Retina (tissue), 1 donor: Measurements from ENCODE around the gene NUP214.
"Not testable (repeated sequence)": the region's sequence is repeated elsewhere in the genome, so short reads cannot be mapped to it uniquely, and the experiment has no call there.

Experiments used
- DNase-seq: peaks from one replicate; pipeline ENCODE4 v3.0.0-alpha.2; 2016

NUP214 gene

DNA sequence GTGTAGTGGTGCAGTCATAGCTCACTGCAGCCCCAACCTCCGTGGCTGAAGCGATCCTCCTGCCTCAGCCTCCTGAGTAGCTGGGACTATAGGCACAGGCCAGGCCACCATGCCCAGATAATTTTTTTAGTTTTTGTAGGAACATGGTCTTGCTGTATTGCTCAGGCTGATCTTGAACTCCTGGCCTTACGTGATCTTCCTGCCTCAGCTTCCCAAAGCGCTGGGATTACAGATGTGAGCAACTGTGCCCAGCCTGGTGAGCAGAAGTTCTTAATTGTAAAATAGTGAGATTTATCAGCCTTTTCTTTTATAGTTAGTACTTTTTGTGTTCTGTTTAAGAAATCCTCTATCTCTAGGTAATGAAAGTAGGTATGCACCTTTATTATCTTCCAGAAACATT, 42.5 kb downstream of the NUP214 start:
- no peak for DNase-seq

- no peak for DNase-seq
Observed at GRCh38 chr9:131169563-131170240, 44.3 kb downstream of the NUP214 start.

GRCh38 chr9:131173995-131174394, 48.6 kb downstream of the NUP214 start:
- no peak for DNase-seq

DNA sequence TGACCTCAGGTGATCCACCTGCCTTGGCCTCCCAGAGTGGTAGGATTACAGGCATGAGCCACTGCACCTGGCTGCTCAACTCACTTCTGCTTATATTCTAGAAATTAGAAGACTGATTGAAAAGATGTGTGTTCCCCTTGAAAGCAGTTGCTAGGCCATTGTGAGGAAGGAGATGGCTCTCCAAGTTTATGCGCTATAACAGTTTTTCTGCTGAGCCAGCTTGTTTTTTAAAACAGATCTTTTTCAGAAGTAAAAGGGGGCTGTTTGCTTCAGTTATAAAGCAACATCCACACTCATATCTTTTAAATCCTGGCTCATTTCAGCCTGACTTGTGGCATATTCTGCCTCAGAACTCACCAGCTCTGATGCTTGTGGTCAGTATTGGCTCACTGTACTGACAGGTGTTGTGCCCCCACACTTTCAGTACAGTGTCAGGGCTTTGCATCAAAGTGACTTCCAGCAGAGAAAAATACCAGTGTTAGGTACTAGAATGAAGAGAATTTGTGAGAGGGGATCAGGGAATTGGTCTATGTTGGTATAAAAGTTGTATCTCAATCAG, 49.4 kb downstream of the NUP214 start:
- no peak for DNase-seq

DNA sequence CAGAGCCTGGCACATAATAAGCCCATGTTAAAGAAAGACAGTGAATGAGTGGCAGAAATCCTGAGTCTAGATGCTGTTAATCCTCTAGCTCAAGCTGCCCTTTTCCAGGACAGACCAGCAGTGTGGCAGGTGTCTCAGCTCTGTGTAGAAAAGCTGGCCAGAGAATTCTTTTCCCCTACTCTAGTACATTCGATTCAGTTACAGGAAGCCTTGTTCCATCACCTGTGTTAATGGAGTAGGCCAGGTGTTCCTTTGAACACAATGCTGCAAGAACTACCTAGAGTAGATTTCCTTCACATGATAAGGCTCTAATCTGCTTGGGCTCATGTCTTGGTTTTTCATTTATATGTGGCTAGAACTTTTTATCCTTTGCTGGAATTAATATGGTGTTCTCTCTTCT, 52.5 kb downstream of the NUP214 start:
- no peak for DNase-seq

DNA sequence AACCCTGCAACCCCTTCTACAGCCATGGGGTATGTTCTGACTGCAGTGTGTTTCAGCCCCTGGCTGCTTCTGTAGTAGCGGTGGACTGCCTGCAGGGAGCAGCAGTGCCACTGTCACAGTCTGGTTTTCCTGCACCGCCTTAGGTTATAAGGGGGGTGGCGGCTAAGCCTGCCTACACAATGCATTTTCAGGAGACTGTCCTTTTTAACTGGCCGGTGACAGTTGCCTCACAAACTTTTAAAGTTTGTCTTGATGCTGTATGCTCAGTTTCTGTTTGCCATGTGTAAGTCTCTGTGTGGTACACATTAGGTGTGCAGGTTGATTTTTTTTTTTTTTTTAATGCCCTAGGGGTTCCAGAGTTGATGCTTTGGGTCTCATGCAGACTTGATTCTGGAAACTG, 53.0 kb downstream of the NUP214 start:
- peak; percentile 78 for DNase-seq

- DNase-seq = no peak
Observed at GRCh38 chr9:131178926-131179325, 53.5 kb downstream of the NUP214 start.

- DNase-seq = no peak
Observed at GRCh38 chr9:131179561-131180219, 54.3 kb downstream of the NUP214 start.

DNA sequence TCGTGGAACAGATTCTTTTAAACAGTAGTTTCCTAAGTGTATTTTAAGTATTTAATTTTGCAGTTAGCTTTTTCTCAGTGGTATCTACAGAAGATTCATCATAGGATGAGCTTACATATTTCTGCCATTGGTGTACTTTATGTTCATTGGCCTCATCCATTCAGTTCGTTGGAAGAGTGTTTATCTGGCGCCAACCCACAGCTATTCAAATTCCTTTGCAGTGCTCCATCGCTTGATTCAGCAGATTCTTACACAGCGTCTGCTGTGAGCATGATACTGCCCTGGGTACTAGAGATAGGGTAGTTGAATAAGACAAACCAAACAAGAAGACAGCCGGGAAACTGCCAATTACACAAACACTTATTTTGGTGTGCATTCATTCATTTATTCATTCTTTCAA, 55.1 kb downstream of the NUP214 start:
- DNase-seq = no peak

- peak; percentile 13 for DNase-seq
Observed at GRCh38 chr9:131181091-131181681, 55.8 kb downstream of the NUP214 start.

- DNase-seq = no peak
Observed at GRCh38 chr9:131185924-131186323, 60.5 kb downstream of the NUP214 start.

- DNase-seq = no peak
Observed at GRCh38 chr9:131186622-131187021, 61.2 kb downstream of the NUP214 start.

DNA sequence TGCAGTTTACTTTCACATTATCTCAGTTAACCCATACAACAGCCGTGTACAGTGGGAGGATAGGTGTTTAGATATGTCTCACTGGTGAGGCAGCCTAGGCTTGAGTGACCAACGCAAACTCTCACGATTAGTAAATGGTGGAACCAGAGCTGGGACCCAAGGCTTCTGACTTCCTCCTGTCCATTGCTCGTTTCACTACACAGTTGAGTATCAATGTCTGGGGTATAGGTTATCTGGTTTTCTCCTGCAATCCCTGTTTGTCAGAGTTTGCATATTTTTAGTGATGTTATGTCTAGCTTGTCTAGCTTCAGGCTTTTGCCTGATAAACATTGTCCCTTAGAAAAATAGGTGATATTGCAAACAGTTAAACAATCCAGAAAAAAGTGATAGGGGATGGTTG, 62.6 kb downstream of the NUP214 start:
- DNase-seq = no peak

- DNase-seq = peak; percentile 32
Observed at GRCh38 chr9:131188976-131189375, 63.6 kb downstream of the NUP214 start.

DNA sequence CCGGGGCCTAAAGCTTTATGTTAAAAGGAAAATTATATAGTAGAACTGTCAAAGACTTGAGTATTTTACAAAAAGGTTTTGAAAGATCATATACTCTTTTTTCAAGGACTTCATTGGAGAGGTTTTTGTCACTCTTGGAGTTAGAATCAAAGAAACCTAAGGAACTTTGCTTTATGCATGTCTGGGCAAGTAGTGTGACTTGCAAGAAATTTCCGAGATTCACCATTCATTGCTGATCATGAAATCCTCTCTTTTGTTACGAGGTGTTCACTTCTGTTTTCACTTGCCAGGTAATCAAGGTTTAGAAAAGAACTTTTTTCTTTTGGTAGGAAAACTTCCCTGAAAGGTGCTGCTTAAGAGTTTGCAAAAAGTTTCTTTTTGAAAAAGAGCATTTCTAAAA, 64.8 kb downstream of the NUP214 start:
- no peak for DNase-seq

DNA sequence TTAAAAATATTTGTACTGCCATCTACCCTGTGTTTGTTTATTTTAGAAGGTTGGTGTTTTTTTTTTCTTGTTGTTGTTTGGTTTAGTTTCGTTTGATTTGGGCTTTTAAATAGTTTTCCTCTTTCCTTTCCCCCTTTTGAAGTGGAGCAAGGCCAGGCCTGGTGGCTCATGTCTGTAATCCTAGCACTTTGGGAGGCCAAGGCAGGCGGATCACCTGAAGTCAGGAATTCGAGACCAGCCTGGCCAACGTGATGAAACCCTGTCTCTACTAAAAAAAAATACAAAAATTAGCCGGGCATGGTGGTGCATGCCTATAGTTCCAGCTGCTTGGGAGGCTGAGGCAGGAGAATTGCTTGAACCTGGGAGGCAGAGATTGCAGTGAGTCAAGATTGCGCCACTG, 65.6 kb downstream of the NUP214 start:
- DNase-seq = not testable (repeated sequence)

GRCh38 chr9:131191857-131192256, 66.5 kb downstream of the NUP214 start:
- DNase-seq = no peak

- no peak for DNase-seq
Observed at GRCh38 chr9:131193051-131193450, 67.7 kb downstream of the NUP214 start.

- no peak for DNase-seq
Observed at GRCh38 chr9:131194762-131195161, 69.4 kb downstream of the NUP214 start.

DNA sequence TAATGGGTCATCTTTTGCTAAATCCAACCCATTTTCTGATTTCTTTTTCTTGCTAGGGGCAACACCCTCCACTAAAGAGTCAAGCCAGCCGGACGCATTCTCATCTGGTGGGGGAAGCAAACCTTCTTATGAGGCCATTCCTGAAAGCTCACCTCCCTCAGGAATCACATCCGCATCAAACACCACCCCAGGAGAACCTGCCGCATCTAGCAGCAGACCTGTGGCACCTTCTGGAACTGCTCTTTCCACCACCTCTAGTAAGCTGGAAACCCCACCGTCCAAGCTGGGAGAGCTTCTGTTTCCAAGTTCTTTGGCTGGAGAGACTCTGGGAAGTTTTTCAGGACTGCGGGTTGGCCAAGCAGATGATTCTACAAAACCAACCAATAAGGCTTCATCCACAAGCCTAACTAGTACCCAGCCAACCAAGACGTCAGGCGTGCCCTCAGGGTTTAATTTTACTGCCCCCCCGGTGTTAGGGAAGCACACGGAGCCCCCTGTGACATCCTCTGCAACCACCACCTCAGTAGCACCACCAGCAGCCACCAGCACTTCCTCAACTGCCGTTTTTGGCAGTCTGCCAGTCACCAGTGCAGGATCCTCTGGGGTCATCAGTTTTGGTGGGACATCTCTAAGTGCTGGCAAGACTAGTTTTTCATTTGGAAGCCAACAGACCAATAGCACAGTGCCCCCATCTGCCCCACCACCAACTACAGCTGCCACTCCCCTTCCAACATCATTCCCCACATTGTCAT, 72.0 kb downstream of the NUP214 start:
- DNase-seq = no peak

DNA sequence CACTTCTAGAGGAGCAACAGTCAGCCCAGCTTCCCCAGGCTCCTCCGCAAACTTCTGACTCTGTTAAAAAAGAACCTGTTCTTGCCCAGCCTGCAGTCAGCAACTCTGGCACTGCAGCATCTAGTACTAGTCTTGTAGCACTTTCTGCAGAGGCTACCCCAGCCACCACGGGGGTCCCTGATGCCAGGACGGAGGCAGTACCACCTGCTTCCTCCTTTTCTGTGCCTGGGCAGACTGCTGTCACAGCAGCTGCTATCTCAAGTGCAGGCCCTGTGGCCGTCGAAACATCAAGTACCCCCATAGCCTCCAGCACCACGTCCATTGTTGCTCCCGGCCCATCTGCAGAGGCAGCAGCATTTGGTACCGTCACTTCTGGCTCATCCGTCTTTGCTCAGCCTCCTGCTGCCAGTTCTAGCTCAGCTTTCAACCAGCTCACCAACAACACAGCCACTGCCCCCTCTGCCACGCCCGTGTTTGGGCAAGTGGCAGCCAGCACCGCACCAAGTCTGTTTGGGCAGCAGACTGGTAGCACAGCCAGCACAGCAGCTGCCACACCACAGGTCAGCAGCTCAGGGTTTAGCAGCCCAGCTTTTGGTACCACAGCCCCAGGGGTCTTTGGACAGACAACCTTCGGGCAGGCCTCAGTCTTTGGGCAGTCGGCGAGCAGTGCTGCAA, 72.8 kb downstream of the NUP214 start:
- no peak for DNase-seq

DNA sequence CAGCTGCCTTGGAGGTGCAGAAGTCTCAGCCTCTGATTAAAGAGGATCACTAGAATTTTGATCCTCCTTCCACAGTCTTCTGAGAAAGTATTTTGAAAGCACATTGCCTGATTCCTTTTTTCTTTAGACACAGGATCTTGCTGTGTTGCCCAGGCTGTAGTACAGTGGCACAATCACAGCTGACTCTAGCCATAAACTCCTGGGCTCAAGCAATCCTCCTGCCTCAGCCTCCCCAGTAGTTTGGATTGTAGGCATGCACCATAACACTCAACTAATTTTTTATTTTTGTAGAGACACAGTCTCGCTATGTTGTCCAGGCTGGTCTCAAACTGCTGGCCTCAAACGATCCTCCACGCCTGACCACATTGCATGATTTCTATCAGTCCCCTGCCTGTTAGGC, 76.5 kb downstream of the NUP214 start:
- no peak for DNase-seq
